Activated T-helper 1 cell treated with Interleukin-2 at 50 U/mL for 16 hours (primary cell): Measurements from ENCODE around the gene LRRC32.
"Not testable (repeated sequence)": the region's sequence is repeated elsewhere in the genome, so short reads cannot be mapped to it uniquely, and the experiment has no call there.

Experiments
- DNase-seq: peaks from one replicate; pipeline ENCODE4 v3.0.0-alpha.2; 2020; ENCODE audit warnings: low read depth

The LRRC32 gene

GRCh38 chr11:76627606-76628005 lies 42.9 kb downstream of the LRRC32 start:
- DNase-seq, result no peak

DNA sequence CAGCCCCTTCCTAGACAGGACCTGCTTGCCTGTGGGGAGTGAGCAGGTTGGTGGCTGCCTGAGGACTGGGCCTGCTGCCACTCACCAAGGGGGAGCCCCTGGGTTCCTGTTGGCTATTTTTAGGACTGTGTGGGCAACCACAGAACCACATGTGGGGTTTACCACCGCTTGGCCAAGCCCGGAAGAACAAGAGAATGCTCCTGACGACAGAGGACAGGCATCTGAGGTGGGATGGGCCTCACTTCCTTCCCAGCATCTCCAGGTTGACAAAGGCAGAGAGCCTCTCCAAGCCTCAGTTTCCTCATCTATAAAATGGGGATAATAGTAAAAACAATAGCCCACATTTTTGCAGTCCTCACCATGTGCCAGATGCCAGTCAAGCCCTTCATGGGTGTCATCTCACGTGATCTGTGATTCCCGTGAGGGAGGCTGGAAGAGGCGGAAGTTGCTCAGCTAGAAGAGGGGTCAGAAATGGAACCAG lies 43.6 kb downstream of the LRRC32 start:
- DNase-seq, result no peak

GRCh38 chr11:76626266-76626665 lies 44.3 kb downstream of the LRRC32 start:
- no peak for DNase-seq

GRCh38 chr11:76625472-76626186 lies 44.9 kb downstream of the LRRC32 start:
- DNase-seq, result no peak

- DNase-seq, result no peak
Measured at GRCh38 chr11:76624500-76625379, 45.8 kb downstream of the LRRC32 start.

- DNase-seq, result no peak
Measured at GRCh38 chr11:76623884-76624419, 46.6 kb downstream of the LRRC32 start.

- no peak for DNase-seq
Measured at GRCh38 chr11:76623171-76623883, 47.2 kb downstream of the LRRC32 start.

DNA sequence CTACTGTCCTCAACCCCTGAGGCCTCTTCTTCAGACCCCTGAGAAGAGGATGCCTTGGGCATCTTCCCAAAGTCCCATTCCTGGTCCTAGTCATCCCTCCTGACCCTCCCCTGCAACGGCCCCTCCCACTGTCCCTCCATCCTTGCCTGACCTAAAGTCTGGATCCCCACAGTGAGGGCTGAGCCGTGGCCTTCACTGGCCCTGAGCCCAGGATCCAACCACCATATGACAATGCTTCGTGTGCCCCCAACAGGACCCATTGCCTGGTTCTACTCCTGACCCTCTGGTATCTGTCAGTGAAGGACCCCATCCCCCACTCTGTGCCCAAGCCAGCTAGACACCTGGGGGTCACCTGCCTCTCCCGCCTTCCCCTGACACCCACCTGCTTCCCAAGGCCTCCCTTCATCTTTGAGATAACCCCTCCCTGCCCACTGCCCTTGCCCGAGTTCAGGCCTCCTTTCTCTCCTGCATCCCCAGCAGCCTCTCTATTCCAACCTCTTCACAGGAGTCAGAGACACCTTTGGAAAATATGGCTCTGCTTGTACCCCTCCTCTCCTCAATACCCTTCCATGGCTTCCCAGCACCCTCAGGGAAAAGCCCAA lies 48.0 kb downstream of the LRRC32 start:
- DNase-seq, result no peak

DNA sequence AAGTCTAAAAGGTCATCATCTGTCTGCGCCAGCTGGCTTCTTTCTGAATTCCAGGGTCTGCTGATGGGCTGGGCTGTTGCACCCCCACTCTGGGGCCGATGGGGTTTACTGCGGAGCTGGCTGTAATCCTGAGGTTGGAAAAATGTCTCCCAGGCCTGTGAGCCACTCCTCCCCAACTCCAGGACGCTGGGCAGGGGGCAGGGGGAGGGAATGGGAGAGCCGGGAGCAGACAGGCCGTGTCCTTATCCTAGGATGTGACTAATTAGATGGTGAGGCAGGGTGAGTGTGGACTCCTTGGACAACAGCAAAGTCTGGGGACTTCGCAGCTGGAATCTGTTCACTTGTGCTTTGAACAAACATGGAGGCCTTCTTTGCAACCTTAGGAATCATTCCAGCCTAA lies 48.7 kb downstream of the LRRC32 start:
- no peak for DNase-seq

DNA sequence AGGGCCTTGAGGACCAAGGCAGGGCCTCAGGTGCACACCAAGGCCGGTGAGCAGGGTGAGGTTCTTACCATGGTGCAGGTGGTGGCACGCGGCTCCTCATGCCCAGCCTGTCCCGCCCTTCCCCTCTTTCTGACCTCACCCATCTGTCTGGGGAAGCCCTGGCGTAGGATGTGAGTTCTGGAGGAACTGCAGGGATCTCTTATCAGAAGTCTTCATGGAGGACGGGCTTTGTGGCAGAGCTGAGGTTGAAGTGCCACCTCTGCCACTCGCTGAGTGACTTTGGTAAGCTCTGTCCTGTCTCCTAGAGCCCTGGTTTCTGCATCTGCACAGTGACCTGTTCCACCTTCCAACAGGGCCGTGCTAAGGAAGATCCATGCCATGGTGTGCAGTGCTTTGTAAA lies 49.1 kb downstream of the LRRC32 start:
- DNase-seq, result no peak

- DNase-seq, result no peak
Measured at GRCh38 chr11:76620489-76620888, 50.1 kb downstream of the LRRC32 start.

- not testable (repeated sequence) for DNase-seq
Measured at GRCh38 chr11:76619801-76620200, 50.7 kb downstream of the LRRC32 start.

GRCh38 chr11:76617553-76618265 lies 52.8 kb downstream of the LRRC32 start:
- no peak for DNase-seq

GRCh38 chr11:76616676-76617552 lies 53.6 kb downstream of the LRRC32 start:
- no peak for DNase-seq

DNA sequence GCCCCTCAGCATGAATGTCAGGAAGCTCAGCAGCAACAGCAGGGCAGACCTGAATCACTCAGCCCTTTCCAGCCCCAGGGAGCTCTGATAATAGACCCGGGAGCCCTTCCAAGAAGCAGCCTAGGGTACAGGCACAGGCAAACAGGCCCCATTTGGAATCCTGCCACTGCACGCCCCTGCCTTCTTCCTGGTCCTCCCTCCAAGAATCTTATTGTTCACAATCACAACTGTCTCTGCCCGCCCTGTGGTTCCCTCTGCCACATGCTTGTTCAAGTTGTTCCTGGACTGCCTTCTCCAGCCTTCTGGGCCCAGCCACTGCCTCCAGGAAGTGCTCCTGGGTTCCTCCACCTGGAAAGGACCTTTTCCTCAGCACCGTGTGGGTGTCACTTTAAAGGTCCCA lies 54.6 kb downstream of the LRRC32 start:
- no peak for DNase-seq

GRCh38 chr11:76614471-76615179 lies 55.9 kb downstream of the LRRC32 start:
- DNase-seq, result no peak

DNA sequence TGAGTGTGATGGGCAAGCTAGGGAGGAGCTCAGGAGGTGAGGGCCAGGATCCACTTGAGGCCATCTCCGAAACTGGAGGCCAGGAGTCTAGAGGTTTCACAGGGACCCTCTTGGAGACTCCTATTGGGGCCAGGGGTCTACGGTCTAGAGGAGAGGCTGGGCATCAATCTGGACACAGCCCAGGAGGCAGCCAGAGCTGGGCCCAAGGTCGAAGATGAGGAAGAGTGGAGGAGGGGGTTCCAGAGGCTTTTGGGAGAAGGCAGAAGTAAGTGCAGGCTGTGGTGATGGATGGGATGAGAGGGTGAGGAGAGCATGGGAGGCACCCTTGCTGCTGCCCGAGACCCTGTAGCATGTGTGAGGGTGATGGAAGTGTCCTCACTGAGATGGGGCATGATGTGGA lies 56.6 kb downstream of the LRRC32 start:
- no peak for DNase-seq

DNA sequence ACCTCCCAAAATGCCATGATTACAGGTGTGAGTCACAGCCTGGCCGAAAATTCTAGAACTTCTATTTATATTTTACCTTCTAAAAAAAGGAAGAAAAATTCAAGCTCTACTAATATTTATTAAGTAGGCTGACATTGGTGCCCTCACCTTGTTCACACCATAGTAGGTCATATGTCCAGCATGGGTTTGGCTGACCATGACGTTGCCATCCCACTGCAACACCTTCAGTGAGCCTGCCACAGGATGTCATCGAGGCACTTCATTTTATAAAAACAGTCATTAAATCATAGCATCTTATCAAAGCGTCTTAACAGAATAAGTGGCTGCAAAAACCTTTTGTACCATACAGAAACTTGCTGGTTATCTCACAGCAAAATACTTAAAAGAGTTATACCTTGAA lies 58.3 kb downstream of the LRRC32 start:
- no peak for DNase-seq

DNA sequence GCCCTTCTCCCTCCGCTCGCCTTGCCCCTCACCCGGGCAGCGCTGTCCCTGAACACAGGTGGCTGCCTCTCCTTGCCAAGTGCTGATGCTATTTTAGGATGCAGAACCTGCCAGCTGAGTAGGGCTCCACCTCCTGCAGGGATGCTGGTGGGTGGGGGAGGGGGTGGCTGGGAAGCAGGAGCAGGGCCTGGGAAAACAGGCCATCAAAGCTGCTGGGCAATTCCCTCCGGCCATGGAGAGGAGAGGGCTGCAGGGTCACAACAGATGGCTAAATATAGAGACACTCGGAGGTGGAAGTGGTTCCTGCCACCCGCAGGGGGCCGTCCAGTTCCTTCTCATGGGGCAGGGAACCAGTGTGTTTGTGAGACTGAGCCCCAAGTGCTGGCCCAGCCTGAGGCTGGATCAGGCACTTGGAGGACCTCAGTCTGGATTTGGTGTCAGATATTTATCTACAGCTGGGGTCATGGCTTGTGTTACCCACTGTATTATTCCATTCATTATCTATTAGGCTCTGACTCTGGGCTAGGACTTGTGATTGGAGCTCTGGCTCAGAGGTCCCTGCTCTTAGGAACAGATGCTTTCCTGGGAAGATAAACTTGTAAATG lies 59.6 kb downstream of the LRRC32 start:
- no peak for DNase-seq
